GM23248 (cell line): ENCODE results near the gene GFRA1.

Source experiments
- EZH2 ChIP-seq: fragments of 200-600 bp; sonication (generic); IDR thresholded peaks from 2 replicates; pipeline ENCODE4 v1.6.1; 2018; ENCODE audit warnings: antibody characterized with exemption, mild to moderate bottlenecking; ENCODE audit not compliant: insufficient read depth, poor library complexity, severe bottlenecking
- EZH2phosphoT487 ChIP-seq: fragments of 200-600 bp; sonication (generic); IDR thresholded peaks from 2 replicates; pipeline ENCODE4 v1.6.1; 2018; ENCODE audit warnings: antibody characterized with exemption, moderate library complexity, mild to moderate bottlenecking, low read depth; ENCODE audit not compliant: insufficient read depth

GRCh38 chr10:116082762-116083161 is 190.2 kb downstream of the GFRA1 start:
- TF ChIP-seq EZH2 (no peak), EZH2phosphoT487 (no peak)
